ENCODE measurements around the gene ORC3.
A peak's percentile ranks its signal among the peaks of the same experiment; 100 is the strongest.

Gene ORC3

GRCh38 chr6:87589693-87590416 is at the start of gene ORC3, which contains the start of gene RARS2:
ORC3 (plus strand) TSS chr6:87590135; CDS start chr6:87590169, 34 bp downstream.
RARS2 (minus strand) TSS chr6:87589987; CDS start chr6:87589957, 30 bp downstream.
- peak; percentile 95 to 98 for DNase-seq

DNA sequence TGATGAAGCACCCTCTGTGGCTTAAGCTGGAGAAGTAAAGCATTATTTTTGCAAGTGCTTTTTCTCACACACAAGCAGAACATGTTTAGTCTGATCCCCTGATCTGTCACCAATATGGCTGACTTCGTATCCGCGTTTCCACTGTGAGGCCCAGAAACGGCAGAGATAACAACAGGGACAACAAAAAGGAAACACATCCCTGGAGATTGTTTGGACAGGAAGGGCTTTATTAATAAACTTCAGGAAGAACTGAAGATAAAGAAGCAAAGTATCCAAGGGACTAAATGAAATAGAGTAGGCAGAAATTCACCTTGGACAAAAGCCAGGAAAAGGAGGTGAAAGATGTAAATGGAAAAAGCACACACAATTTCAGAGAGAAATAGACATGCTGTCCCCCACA is 49.4 kb upstream of the ORC3 start:
- no peak for DNase-seq

DNA sequence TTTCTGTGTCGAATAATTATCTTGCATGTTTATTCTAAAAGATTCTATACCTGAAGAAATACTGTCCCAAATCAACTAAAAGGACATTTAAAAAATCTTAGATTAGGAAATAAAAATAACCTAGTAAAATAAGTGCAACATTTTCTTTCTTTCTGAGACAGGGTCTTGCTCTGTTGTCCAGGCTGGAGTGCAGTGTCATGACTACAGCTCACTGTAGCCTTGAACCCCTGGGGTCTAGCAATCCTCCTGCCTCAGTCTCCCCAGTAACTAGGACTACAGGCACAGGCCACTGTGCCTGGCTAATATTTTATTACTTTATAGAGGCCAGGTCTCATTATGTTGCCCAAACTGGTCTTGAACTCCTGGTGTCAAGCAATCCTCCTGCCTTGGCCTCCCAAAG is 48.9 kb upstream of the ORC3 start:
- no peak for DNase-seq

- no peak for DNase-seq
Observed at GRCh38 chr6:87541744-87542143, 48.2 kb upstream of the ORC3 start.

- no peak for DNase-seq
Observed at GRCh38 chr6:87543696-87544473, 46.0 kb upstream of the ORC3 start.

GRCh38 chr6:87544474-87544735 is 45.5 kb upstream of the ORC3 start:
- DNase-seq: no peak

DNA sequence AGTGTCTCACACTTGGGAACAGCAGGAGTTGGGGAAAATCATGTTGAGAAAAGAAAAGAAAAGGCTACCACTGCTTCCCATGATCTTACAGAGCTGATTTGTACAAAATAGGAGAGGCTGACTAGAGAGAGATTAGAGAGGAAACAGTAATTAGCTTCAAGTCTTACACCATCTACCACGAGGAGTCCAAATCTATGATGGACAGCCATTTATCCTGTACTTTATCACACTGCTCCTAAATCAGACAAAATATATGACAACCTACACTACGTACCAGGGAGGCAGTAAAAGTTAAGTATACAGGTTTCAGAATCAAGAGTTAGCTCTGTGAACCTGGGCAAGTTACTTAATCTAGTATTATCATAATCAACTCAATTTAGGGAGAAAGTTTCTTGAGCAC is 38.1 kb upstream of the ORC3 start:
- no peak for DNase-seq

DNA sequence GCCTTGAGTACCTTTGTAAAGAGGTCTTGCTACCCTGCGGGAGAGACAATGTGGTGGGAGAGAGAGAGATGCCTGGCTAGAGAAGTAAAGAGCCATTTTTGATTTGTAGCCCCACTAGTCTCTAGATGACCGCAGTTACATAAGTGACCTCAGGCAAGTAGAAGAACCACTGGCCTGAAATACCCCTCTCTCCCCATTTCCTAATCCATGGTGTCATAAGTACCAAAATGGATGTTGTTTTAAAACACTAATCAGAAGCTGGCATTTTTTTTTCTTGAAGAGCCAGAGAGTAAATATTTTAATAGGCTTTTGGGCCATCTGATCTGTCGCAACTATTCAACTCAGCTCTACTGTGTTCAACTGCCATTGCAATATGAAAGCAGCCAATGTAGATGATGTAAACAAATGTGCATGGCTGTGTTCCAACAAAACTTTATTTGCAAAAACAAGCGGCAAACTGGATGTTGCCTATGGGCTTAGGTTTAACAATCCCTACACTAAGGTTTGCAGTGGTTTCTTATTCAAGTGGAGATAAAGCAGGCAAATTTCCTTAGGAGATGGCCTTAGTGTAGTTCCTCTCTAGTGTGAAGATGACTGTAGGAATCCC is 36.7 kb upstream of the ORC3 start:
- no peak for DNase-seq

DNA sequence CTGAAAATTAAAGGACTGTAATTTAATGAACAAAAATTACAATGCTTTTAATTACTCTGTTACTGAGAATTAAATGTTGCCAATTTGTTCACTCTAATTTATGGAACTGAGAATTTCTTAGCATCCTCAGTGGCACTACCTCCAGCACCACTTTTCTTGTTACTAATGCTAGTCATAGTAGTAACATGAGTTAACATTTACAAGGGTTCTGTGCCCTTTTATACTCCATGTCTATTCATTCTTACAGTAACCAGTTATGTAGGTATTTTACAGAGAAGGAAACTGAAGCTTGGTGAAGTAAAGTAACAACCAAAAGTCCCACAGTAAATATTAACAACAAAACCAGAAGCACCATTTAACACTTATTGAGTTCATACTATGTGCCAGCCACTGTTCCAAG is 34.4 kb upstream of the ORC3 start:
- DNase-seq: no peak

DNA sequence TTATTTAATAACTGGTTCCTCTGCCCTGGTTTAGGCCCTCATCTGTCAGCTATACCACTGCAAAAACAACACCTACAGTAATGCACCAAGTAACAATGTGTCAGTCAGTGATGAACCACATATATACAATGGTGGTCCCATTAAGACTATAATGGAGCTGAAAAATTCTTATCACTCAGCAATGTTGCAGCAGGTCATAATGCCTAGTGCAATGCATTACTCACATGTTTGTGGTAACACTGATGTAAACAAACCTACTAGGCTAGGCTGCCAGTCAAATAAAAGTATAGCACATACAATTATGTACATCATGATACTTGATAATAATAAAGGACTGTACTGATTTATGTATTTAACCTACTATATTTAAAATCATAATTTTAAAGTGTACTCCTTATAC is 31.5 kb upstream of the ORC3 start:
- DNase-seq: no peak

GRCh38 chr6:87561017-87561416 is 28.9 kb upstream of the ORC3 start:
- no peak for DNase-seq

GRCh38 chr6:87572021-87572420 is 17.9 kb upstream of the ORC3 start:
- no peak for DNase-seq

DNA sequence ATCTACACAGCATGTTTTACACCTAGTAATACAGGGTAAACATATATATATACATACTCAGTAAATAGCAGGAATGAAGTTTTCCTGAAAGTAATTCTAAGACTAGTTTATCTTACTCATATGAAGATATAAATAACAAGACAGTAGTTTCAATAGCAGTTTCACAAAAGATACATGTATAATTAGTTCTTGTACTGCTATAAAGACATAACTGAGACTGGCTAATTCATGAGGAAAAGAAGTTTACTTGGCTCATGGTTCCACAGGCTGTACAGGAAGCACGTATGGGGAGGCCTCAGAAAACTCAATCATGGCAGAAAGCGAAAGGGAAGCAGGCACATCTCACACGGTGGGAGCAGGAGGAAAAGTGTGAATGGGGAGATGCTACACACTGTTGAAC is 17.1 kb upstream of the ORC3 start:
- no peak for DNase-seq

DNA sequence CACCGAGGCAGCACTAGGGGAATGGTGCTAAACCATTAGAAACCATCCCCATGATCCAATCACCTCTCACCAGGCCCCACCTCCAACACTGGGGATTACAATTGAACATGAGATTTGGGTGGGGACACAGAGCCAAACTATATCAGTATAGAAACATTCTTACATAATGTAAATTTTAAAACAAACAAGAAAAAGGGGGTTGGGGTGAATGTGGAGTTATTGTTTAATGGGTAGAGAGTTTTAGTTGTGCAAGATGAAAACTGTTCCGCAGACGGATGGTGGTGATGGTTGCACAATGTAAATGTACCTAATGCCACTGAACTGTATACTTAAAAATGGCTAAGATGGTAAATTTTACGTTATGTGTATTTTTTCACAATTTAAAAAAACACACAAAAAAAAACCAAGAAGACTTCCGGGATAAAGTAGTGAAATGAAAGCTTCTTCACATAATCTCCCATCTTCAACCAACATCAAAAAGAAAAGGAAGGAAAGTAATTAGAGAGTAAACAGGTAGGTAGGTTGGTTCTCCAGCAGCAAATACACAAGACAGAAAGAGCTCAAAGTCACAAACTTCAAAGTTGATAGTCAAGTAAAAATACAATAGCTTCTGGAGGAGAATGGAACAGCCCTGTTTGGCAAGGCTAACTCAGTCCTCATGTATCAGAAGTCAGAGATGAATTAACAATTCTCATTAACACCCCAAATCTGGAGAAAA is 16.5 kb upstream of the ORC3 start:
- DNase-seq: no peak

- DNase-seq: no peak
Observed at GRCh38 chr6:87574237-87574804, 15.6 kb upstream of the ORC3 start.

- no peak for DNase-seq
Observed at GRCh38 chr6:87575423-87575822, 14.5 kb upstream of the ORC3 start.

- DNase-seq: no peak
Observed at GRCh38 chr6:87583822-87584221, 6.1 kb upstream of the ORC3 start.

- no peak for DNase-seq
Observed at GRCh38 chr6:87586371-87587077, 3.4 kb upstream of the ORC3 start.

DNA sequence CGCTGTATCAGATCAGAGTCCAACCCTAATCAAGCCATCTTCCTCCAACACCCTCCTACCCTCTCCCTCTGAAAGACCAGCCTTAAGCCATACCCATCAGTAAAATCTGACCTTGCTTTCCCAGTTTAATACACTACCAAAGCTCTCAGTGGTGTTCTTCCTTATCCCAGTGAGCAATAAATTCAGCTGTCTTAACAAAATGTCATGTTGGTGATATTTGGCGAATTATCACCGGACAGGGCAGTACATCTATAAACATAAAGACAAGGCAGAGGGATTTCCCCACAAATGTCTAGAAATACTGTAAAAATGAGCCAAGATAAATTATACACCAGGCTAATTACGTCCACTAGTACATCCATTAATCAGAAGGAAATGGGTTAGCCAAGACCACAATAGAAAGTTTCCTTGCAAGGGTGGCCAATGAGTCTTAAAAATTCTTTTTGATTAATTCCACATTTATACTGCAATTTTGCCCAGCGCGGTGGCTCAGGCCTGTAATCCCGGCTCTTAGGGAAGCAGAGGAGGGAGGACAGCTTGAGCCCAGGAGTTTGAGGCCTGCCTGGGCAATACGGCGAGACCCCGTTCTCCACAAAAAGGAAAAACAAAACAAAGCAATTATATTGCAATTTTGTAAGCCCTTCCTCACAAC is 1.1 kb upstream of the ORC3 start:
- DNase-seq: peak in 1 of 2 donors; percentile 2

- DNase-seq: peak in 1 of 2 donors; percentile 2
Observed at GRCh38 chr6:87590417-87590880, 514 bp downstream of the ORC3 start.

DNA sequence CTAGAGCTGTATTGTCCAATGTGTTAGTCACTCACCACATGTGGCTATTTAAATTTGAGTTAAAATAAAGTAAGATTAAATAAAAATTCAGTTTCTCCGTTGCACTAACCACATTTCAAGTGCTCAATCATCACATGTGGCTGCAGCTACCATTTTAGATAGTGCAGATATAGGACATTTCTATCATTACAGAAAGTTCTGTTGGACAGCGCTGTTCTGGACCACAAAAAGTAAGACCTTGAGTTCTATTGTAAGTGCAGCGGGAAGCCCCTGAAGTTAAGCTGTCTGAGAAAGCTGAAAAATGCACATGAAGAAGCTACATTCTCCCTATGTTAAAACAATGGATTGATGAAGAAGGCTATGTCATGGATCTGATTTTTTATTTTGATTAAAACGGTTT is 1.1 kb downstream of the ORC3 start:
- DNase-seq: no peak

- peak; percentile 44 to 67 for DNase-seq
Observed at GRCh38 chr6:87600576-87600975, 10.6 kb downstream of the ORC3 start.

Measured in inflammatory macrophage treated with lipopolysaccharide for 1 hour (primary cell).